Measurements from ENCODE around the gene ING1.
A peak's percentile ranks its signal among the peaks of the same experiment; 100 is the strongest.
"Not testable (repeated sequence)": the region's sequence is repeated elsewhere in the genome, so short reads cannot be mapped to it uniquely, and the experiment has no call there.

The ING1 gene

GRCh38 chr13:110714797-110715394, 1.4 kb downstream of the ING1 start:
- peak in 1 of 2 donors; percentile 24 for DNase-seq (ENCODE audit: low read depth in 1 of 2, low spot score in 1 of 2)

- peak; percentile 85 to 97 for DNase-seq (ENCODE audit: low read depth in 1 of 2, low spot score in 1 of 2)
Observed at GRCh38 chr13:110715395-110716246, 2.1 kb downstream of the ING1 start.

GRCh38 chr13:110716247-110716515, 2.7 kb downstream of the ING1 start:
- DNase-seq (ENCODE audit: low read depth in 1 of 2, low spot score in 1 of 2) = no peak

GRCh38 chr13:110719036-110719710, 5.7 kb downstream of the ING1 start:
- no peak for DNase-seq (ENCODE audit: low read depth in 1 of 2, low spot score in 1 of 2)

- DNase-seq (ENCODE audit: low read depth in 1 of 2, low spot score in 1 of 2) = no peak
Observed at GRCh38 chr13:110722971-110723370, 9.5 kb downstream of the ING1 start.

- no peak for DNase-seq (ENCODE audit: low read depth in 1 of 2, low spot score in 1 of 2)
Observed at GRCh38 chr13:110723598-110723997, 10.1 kb downstream of the ING1 start.

- not testable (repeated sequence) for DNase-seq (ENCODE audit: low read depth in 1 of 2, low spot score in 1 of 2)
Observed at GRCh38 chr13:110726153-110726552, 12.7 kb downstream of the ING1 start.

- DNase-seq (ENCODE audit: low read depth in 1 of 2, low spot score in 1 of 2) = peak; percentile 13 to 41
Observed at GRCh38 chr13:110726726-110727125, 13.2 kb downstream of the ING1 start.

- DNase-seq (ENCODE audit: low read depth in 1 of 2, low spot score in 1 of 2) = no peak
Observed at GRCh38 chr13:110731072-110731471, 17.6 kb downstream of the ING1 start.

- no peak for DNase-seq (ENCODE audit: low read depth in 1 of 2, low spot score in 1 of 2)
Observed at GRCh38 chr13:110734561-110734960, 21.1 kb downstream of the ING1 start.

- no peak for DNase-seq (ENCODE audit: low read depth in 1 of 2, low spot score in 1 of 2)
Observed at GRCh38 chr13:110737555-110737954, 24.1 kb downstream of the ING1 start.

- DNase-seq (ENCODE audit: low read depth in 1 of 2, low spot score in 1 of 2) = no peak
Observed at GRCh38 chr13:110743687-110744086, 30.2 kb downstream of the ING1 start.

- no peak for DNase-seq (ENCODE audit: low read depth in 1 of 2, low spot score in 1 of 2)
Observed at GRCh38 chr13:110746438-110746837, 32.9 kb downstream of the ING1 start.

- no peak for DNase-seq (ENCODE audit: low read depth in 1 of 2, low spot score in 1 of 2)
Observed at GRCh38 chr13:110748271-110748670, 34.8 kb downstream of the ING1 start.

GRCh38 chr13:110756219-110756631, 42.7 kb downstream of the ING1 start:
- no peak for DNase-seq (ENCODE audit: low read depth in 1 of 2, low spot score in 1 of 2)

GRCh38 chr13:110757296-110757695, 43.8 kb downstream of the ING1 start:
- DNase-seq (ENCODE audit: low read depth in 1 of 2, low spot score in 1 of 2) = no peak

- no peak for DNase-seq (ENCODE audit: low read depth in 1 of 2, low spot score in 1 of 2)
Observed at GRCh38 chr13:110758195-110758805, 44.8 kb downstream of the ING1 start.

- DNase-seq (ENCODE audit: low read depth in 1 of 2, low spot score in 1 of 2) = no peak
Observed at GRCh38 chr13:110759710-110760109, 46.2 kb downstream of the ING1 start.

GRCh38 chr13:110760611-110761010, 47.1 kb downstream of the ING1 start:
- DNase-seq (ENCODE audit: low read depth in 1 of 2, low spot score in 1 of 2) = no peak

- no peak for DNase-seq (ENCODE audit: low read depth in 1 of 2, low spot score in 1 of 2)
Observed at GRCh38 chr13:110766671-110767430, 53.4 kb downstream of the ING1 start.

- no peak for DNase-seq (ENCODE audit: low read depth in 1 of 2, low spot score in 1 of 2)
Observed at GRCh38 chr13:110767476-110767875, 54.0 kb downstream of the ING1 start.

Data from activated CD4-positive, alpha-beta T cell treated with anti-CD3 and anti-CD28 coated beads, Interleukin-2, amount 50 U/mL, for 24 hours (primary cell).